Heart left ventricle (tissue), 16 donors: ENCODE measurements around the gene GYPE. TPM values are rescaled to one million over a fixed set of nuclear protein-coding genes. Genes with fewer than 3 reads are reported as not detected.
"Not testable (repeated sequence)": the region's sequence is repeated elsewhere in the genome, so short reads cannot be mapped to it uniquely, and the experiment has no call there.

ENCODE experiments used
- ATAC-seq, 4 donors: fragments of 200-7000 bp; cut with Tn5 transposase; one replicate each; pipeline ENCODE4 v1.9.1; 2020 to 2022; ENCODE audit warnings: moderate library complexity in 4 of 4, mild to moderate bottlenecking in 3 of 4, moderate number of reproducible peaks in 1 of 4
- DNase-seq, 5 donors: peaks; one replicate each; pipeline ENCODE4 v3.0.0-alpha.2; 2020
- H3K27ac ChIP-seq, 12 donors: fragments of 200-600 bp; sonication (generic) in 4 of 12; one replicate each; pipeline versions ENCODE4 v1.5.0 to v1.8.0; 2016 to 2022; ENCODE audit warnings: mild to moderate bottlenecking in 2 of 12
- H3K27me3 ChIP-seq, 9 donors: fragments of 200-600 bp; sonication (generic) in 2 of 9; one replicate each; pipeline versions ENCODE4 v1.5.1 to v1.8.0; 2016 to 2022; ENCODE audit warnings: mild to moderate bottlenecking in 3 of 9
- H3K36me3 ChIP-seq, 9 donors: fragments of 200-600 bp; sonication (generic) in 2 of 9; one replicate each; pipeline versions ENCODE4 v1.5.0 to v1.8.0; 2018 to 2022; ENCODE audit warnings: mild to moderate bottlenecking in 2 of 9
- H3K4me1 ChIP-seq, 12 donors: fragments of 200-600 bp; sonication (generic) in 4 of 12; one replicate each; pipeline versions ENCODE4 v1.5.0 to v1.8.0; 2016 to 2022; ENCODE audit warnings: mild to moderate bottlenecking in 3 of 12
- H3K4me3 ChIP-seq, 12 donors: fragments of 200-600 bp; sonication (generic) in 4 of 12; one replicate each; pipeline versions ENCODE4 v1.5.0 to v1.8.0; 2017 to 2022; ENCODE audit warnings: mild to moderate bottlenecking in 9 of 12, moderate library complexity in 4 of 12
- H3K9me3 ChIP-seq, 12 donors: fragments of 200-600 bp; sonication (generic) in 4 of 12; one replicate each; pipeline versions ENCODE4 v1.5.0 to v1.8.0; 2016 to 2022; ENCODE audit warnings: mild to moderate bottlenecking in 1 of 12
- WGBS, 4 donors: extraction: QIAGEN DNeasy Blood & Tissue Kit in 2 of 4; methylation state at CpG; one replicate each; pipeline versions ENCODE4 v1.1.5 to v1.1.7; 2013 to 2018; 5-methylcytosine and 5-hydroxymethylcytosine counted together
- intact Hi-C, 10 donors: fragments of 100-400 bp; cut with DNase I; formaldehyde crosslinking; loops; one replicate each; pipeline versions ENCODE4 v1.11.1 to v1.14.2; 2022
- polyA plus RNA-seq, 2 donors: library from polyadenylated mRNA; stranded (reverse); fragments of 200-250 nt; gene quantifications; one replicate each; pipeline ENCODE4 v1.2.3, GENCODE V29; 2013
- total RNA-seq, 9 donors: library from RNA; depleted of rRNA in 2 of 9; stranded (reverse); fragments of >200 nt in 2 of 9; fragmentation: NEBNext Ultra II Directional in 3 of 9; extraction: Animal tissue kit (Norgen Biotek cat#: 25700) in 3 of 9; gene quantifications; one replicate each; pipeline versions ENCODE4 v1.1.0 to v1.2.4, GENCODE V29; 2016 to 2023
- donor health status: ischemic (EF 13 %, LVEDD 7.1; RV severe dilation, severe dysfunction).
- donor health status: healthy with polysubstance abuse.
- donor health status: DM: no; HTN: yes; CAD: no.
- donor health status: DM: no; HTN: no; CAD: no.
- donor health status: ischemic (EF 25% LVEDD 6.9; RV normal size, moderate dysfunction).
- donor health status: ischemic (EF 25% LVEDD 5.7; RV mildly dilated, moderate dysfunction).
- donor health status: healthy.
- donor health status: DM: yes; HTN: yes; CAD: no.
- donor health status: ischemic (EF 35%, LVEDD 5.7; RV mildly dilated, moderate dysfunction).
- donor health status: nonischemic (EF 11% LVEDD 7.7; RV severe dilation, severe dysfunction).
- donor health status: DM: yes; HTN: yes; CAD: no.
- donor health status: PGD.
- donor health status: ischemic (EF 29% LVEDD 5.4; RV normal size, mild dysfunction).
- donor health status: nonischemic (EF 23%, LVEDD 6.1; RV moderate dilation, normal function).

The GYPE gene
- total and polyA plus RNA-seq, 11 donors = 0.16 to 0.63 (median 0.26) TPM; not detected in 1

- ATAC-seq, H3K27ac ChIP-seq, H3K27me3 ChIP-seq, H3K36me3 ChIP-seq, intact Hi-C loops, H3K4me1 ChIP-seq, H3K4me3 ChIP-seq, DNase-seq: not testable (repeated sequence)
- H3K9me3 ChIP-seq = peaks cover 0 to 12% (median 3%) of the 10 kb centered on the region in 12 donors
- 69 to 93% (median 92%) methylated on average over 2 of the region's 2 CpGs for WGBS, 4 donors
Measured at GRCh38 chr4:143833676-143834075, 71.7 kb downstream of the GYPE start.

- H3K4me1 ChIP-seq, DNase-seq, ATAC-seq, H3K36me3 ChIP-seq, H3K27me3 ChIP-seq, H3K4me3 ChIP-seq, H3K27ac ChIP-seq, intact Hi-C loops: not testable (repeated sequence)
- H3K9me3 ChIP-seq = peaks cover 0 to 12% (median 3%) of the 10 kb centered on the region in 12 donors
Measured at GRCh38 chr4:143830576-143830975, 74.8 kb downstream of the GYPE start.

DNA sequence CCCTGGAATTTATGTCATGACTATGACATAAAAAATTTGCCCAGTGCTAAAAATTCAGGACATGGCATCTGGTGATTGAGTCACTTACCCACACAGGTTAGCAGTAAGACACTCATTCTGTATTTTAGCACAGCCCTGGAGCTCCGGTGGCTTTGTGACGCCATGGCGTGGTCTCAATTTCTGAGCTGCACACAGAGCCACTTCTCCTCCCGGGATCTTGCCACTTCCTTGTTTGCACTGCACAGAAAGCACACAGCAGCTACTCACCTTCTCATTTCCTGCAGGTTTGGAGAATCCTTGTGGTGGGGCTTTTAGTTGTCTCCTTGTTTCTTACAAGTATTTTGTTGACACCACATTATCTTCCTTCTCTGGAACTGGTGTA, 76.1 kb downstream of the GYPE start:
- H3K36me3 ChIP-seq, H3K4me1 ChIP-seq, intact Hi-C loops, DNase-seq, H3K27me3 ChIP-seq, H3K27ac ChIP-seq, H3K4me3 ChIP-seq, ATAC-seq: not testable (repeated sequence)
- WGBS, 4 donors = 71 to 86% (median 82%) methylated on average over 4 of the region's 4 CpGs
- peaks cover 0 to 12% (median 3%) of the 10 kb centered on the region in 12 donors for H3K9me3 ChIP-seq

Other genes with a start within 250 kb of the GYPE start
- under 1 TPM in 1 of 9 donors, not detected in 8; 0.13 TPM for gene FREM3, start 204.9 kb downstream of the GYPE start, total RNA-seq
- under 1 TPM in 1 of 2 donors, not detected in 1; 0.01 TPM for gene FREM3, start 204.9 kb downstream of the GYPE start, polyA plus RNA-seq
- gene GYPB, start 113.8 kb upstream of the GYPE start, total RNA-seq = 1 to 10 TPM in 1 of 9 donors, not detected in 8; 1.1 TPM
- gene GYPB, start 113.8 kb upstream of the GYPE start, polyA plus RNA-seq = not detected
- gene GYPA, start 235.2 kb upstream of the GYPE start, total RNA-seq = not detected
- gene GYPA, start 235.2 kb upstream of the GYPE start, polyA plus RNA-seq = not detected